ENCODE data around the gene NAPB. TPM values are rescaled to one million over a fixed set of nuclear protein-coding genes. Genes with fewer than 3 reads are reported as not detected.

Gene NAPB
- total RNA-seq, 2 experiments from 2014 or later: 18.1 to 20.7 TPM

- POLR2A ChIA-PET: no interaction called here
- ATAC-seq (ENCODE audit: low read depth) (no peak), DNase-seq (no peak)
- no peaks in the 10 kb centered on the region for H3K27me3 Mint-ChIP-seq
- H3K9me3 Mint-ChIP-seq: no peaks in the 10 kb centered on the region
- H3K4me3 Mint-ChIP-seq: no peak overlapping the region
- H3K27ac Mint-ChIP-seq: no peak overlapping the region
- H3K4me1 Mint-ChIP-seq: peaks cover 23% of the 10 kb centered on the region
- H3K36me3 Mint-ChIP-seq: peaks cover 7% of the 10 kb centered on the region
Observed at GRCh38 chr20:23409800-23410199, 11.5 kb downstream of the NAPB start.

- H3K9me3 Mint-ChIP-seq: no peaks in the 10 kb centered on the region
- POLR2A ChIA-PET: no interaction called here
- no peak overlapping the region for H3K27ac Mint-ChIP-seq
Observed at GRCh38 chr20:23408957-23409356, 12.3 kb downstream of the NAPB start.

GRCh38 chr20:23407781-23408464 is 13.4 kb downstream of the NAPB start:
- Mint-ChIP-seq H3K27me3 (no peaks in the 10 kb centered on the region), H3K4me3 (no peak overlapping the region), H3K36me3 (peaks cover 8% of the 10 kb centered on the region), H3K27ac (no peak overlapping the region), H3K9me3 (no peaks in the 10 kb centered on the region), H3K4me1 (peaks cover 21% of the 10 kb centered on the region)
- DNase-seq (no peak), ATAC-seq (ENCODE audit: low read depth) (peak; percentile 96)
- POLR2A ChIA-PET: interaction anchor here (0.5 to 1.5 kb wide), 3 partner anchors 9 to 58 kb away, joined by 3 to 4 read pairs (median 3); partner anchors contain the start of gene NAPB

More at GRCh38 chr20:23408957-23409356, 12.3 kb downstream of the NAPB start:
- DNase-seq (no peak), ATAC-seq (ENCODE audit: low read depth) (no peak)
- Mint-ChIP-seq H3K4me1 (peaks cover 23% of the 10 kb centered on the region), H3K36me3 (peaks cover 9% of the 10 kb centered on the region), H3K27me3 (no peaks in the 10 kb centered on the region), H3K4me3 (no peak overlapping the region)

- Mint-ChIP-seq H3K27me3 (no peaks in the 10 kb centered on the region), H3K4me3 (no peak overlapping the region), H3K4me1 (peaks cover 22% of the 10 kb centered on the region), H3K9me3 (no peaks in the 10 kb centered on the region), H3K27ac (no peak overlapping the region), H3K36me3 (peaks cover 17% of the 10 kb centered on the region)
- DNase-seq (no peak), ATAC-seq (ENCODE audit: low read depth) (no peak)
- POLR2A ChIA-PET: interaction anchor here (1.3 to 1.5 kb wide), 2 partner anchors 10 to 15 kb away, joined by 3 to 4 read pairs; partner anchors contain the start of gene NAPB
Observed at GRCh38 chr20:23406880-23407279, 14.4 kb downstream of the NAPB start.

- Mint-ChIP-seq H3K27me3 (no peaks in the 10 kb centered on the region), H3K36me3 (peaks cover 25% of the 10 kb centered on the region), H3K27ac (no peak overlapping the region), H3K4me3 (no peak overlapping the region), H3K4me1 (peaks cover 27% of the 10 kb centered on the region), H3K9me3 (no peaks in the 10 kb centered on the region)
- DNase-seq: no peak
- POLR2A ChIA-PET: no interaction called here
- ATAC-seq (ENCODE audit: low read depth): no peak
Observed at GRCh38 chr20:23404196-23404595, 17.1 kb downstream of the NAPB start.

- Mint-ChIP-seq H3K4me1 (peaks cover 31% of the 10 kb centered on the region), H3K9me3 (no peaks in the 10 kb centered on the region), H3K36me3 (peaks cover 25% of the 10 kb centered on the region), H3K4me3 (no peak overlapping the region), H3K27me3 (no peaks in the 10 kb centered on the region), H3K27ac (no peak overlapping the region)
- DNase-seq (no peak), ATAC-seq (ENCODE audit: low read depth) (no peak)
- POLR2A ChIA-PET: interaction anchor here (1.1 to 1.2 kb wide), 2 partner anchors 14 to 16 kb away, joined by 4 read pairs; no protein-coding TSS in a partner anchor
Observed at GRCh38 chr20:23403751-23404150, 17.5 kb downstream of the NAPB start.

GRCh38 chr20:23401051-23401450 is 20.2 kb downstream of the NAPB start:
- Mint-ChIP-seq H3K27me3 (no peaks in the 10 kb centered on the region), H3K36me3 (peaks cover 23% of the 10 kb centered on the region), H3K4me3 (no peak overlapping the region), H3K4me1 (peaks cover 39% of the 10 kb centered on the region), H3K27ac (peak overlapping the region; percentile 44), H3K9me3 (no peaks in the 10 kb centered on the region)
- POLR2A ChIA-PET: interaction anchor here (2.3 kb wide), 1 partner anchor 51 kb away, joined by 8 read pairs; the partner anchor contains the start of gene NXT1
- DNase-seq: no peak
- no peak for ATAC-seq (ENCODE audit: low read depth)

- POLR2A ChIA-PET: interaction anchor here (1.5 to 2.3 kb wide), 4 partner anchors 20 to 50 kb away, joined by 4 to 12 read pairs (median 6); partner anchors contain the start of genes NAPB and NXT1
- peaks cover 41% of the 10 kb centered on the region for H3K4me1 Mint-ChIP-seq
- no peaks in the 10 kb centered on the region for H3K9me3 Mint-ChIP-seq
- H3K27ac Mint-ChIP-seq: peak overlapping the region; percentile 78
- DNase-seq (no peak), ATAC-seq (ENCODE audit: low read depth) (peak; percentile 69)
- H3K27me3 Mint-ChIP-seq: no peaks in the 10 kb centered on the region
- H3K36me3 Mint-ChIP-seq: peaks cover 29% of the 10 kb centered on the region
- H3K4me3 Mint-ChIP-seq: peak overlapping the region; percentile 2
Observed at GRCh38 chr20:23399568-23400241, 21.6 kb downstream of the NAPB start.

GRCh38 chr20:23397961-23398360 is 23.3 kb downstream of the NAPB start:
- peaks cover 39% of the 10 kb centered on the region for H3K36me3 Mint-ChIP-seq
- peak overlapping the region; percentile 86 for H3K27ac Mint-ChIP-seq
- no peaks in the 10 kb centered on the region for H3K9me3 Mint-ChIP-seq
- POLR2A ChIA-PET: interaction anchor here (1.0 to 2.0 kb wide), 5 partner anchors 22 to 48 kb away, joined by 3 to 12 read pairs (median 7); partner anchors contain the start of gene NAPB
- DNase-seq (no peak), ATAC-seq (ENCODE audit: low read depth) (peak; percentile 63)
- peak overlapping the region; percentile 73 for H3K4me3 Mint-ChIP-seq
- H3K27me3 Mint-ChIP-seq: no peaks in the 10 kb centered on the region
- H3K4me1 Mint-ChIP-seq: peaks cover 40% of the 10 kb centered on the region

GRCh38 chr20:23396950-23397627 is 24.2 kb downstream of the NAPB start:
- peak overlapping the region; percentile 86 for H3K27ac Mint-ChIP-seq
- no peak overlapping the region for H3K4me3 Mint-ChIP-seq
- H3K9me3 Mint-ChIP-seq: no peaks in the 10 kb centered on the region
- ATAC-seq (ENCODE audit: low read depth) (no peak), DNase-seq (no peak)
- POLR2A ChIA-PET: interaction anchor here (1.0 to 1.5 kb wide), 3 partner anchors 24 to 47 kb away, joined by 3 to 8 read pairs (median 5); partner anchors contain the start of gene NAPB
- no peaks in the 10 kb centered on the region for H3K27me3 Mint-ChIP-seq
- peaks cover 38% of the 10 kb centered on the region for H3K4me1 Mint-ChIP-seq
- H3K36me3 Mint-ChIP-seq: peaks cover 37% of the 10 kb centered on the region

GRCh38 chr20:23393996-23394775 is 27.1 kb downstream of the NAPB start:
- Mint-ChIP-seq H3K4me3 (no peak overlapping the region), H3K36me3 (peaks cover 40% of the 10 kb centered on the region), H3K27me3 (no peaks in the 10 kb centered on the region), H3K4me1 (peaks cover 25% of the 10 kb centered on the region), H3K27ac (peak overlapping the region; percentile 67), H3K9me3 (no peaks in the 10 kb centered on the region)
- POLR2A ChIA-PET: interaction anchor here (0.5 to 1.1 kb wide), 2 partner anchors 16 to 44 kb away, joined by 3 to 4 read pairs; partner anchors contain the start of gene NXT1
- no peak for DNase-seq
- ATAC-seq (ENCODE audit: low read depth): no peak

GRCh38 chr20:23391707-23392310 is 29.5 kb downstream of the NAPB start:
- no peak for ATAC-seq (ENCODE audit: low read depth)
- Mint-ChIP-seq H3K27ac (no peak overlapping the region), H3K4me3 (no peak overlapping the region), H3K27me3 (no peaks in the 10 kb centered on the region), H3K4me1 (peaks cover 6% of the 10 kb centered on the region), H3K36me3 (peaks cover 55% of the 10 kb centered on the region), H3K9me3 (no peaks in the 10 kb centered on the region)
- no peak for DNase-seq
- POLR2A ChIA-PET: interaction anchor here (0.9 kb wide), 1 partner anchor 30 kb away, joined by 3 read pairs; the partner anchor contains the start of gene NAPB
